ENCODE data around the gene TSPAN9. TPM values are rescaled to one million over a fixed set of nuclear protein-coding genes. Genes with fewer than 3 reads are reported as not detected.

Gene TSPAN9
- total RNA-seq, 1 experiment from 2014 or later: 11.0 TPM

GRCh38 chr12:3186546-3187215 is 109.5 kb downstream of the TSPAN9 start:
- no peak for DNase-seq (ENCODE audit: low read depth)
- in situ Hi-C loops (cut with HindIII; ENCODE audit: low pct_unique_long_range_greater_than_20kb, low sequenced_read_pairs): no loop called here

DNA sequence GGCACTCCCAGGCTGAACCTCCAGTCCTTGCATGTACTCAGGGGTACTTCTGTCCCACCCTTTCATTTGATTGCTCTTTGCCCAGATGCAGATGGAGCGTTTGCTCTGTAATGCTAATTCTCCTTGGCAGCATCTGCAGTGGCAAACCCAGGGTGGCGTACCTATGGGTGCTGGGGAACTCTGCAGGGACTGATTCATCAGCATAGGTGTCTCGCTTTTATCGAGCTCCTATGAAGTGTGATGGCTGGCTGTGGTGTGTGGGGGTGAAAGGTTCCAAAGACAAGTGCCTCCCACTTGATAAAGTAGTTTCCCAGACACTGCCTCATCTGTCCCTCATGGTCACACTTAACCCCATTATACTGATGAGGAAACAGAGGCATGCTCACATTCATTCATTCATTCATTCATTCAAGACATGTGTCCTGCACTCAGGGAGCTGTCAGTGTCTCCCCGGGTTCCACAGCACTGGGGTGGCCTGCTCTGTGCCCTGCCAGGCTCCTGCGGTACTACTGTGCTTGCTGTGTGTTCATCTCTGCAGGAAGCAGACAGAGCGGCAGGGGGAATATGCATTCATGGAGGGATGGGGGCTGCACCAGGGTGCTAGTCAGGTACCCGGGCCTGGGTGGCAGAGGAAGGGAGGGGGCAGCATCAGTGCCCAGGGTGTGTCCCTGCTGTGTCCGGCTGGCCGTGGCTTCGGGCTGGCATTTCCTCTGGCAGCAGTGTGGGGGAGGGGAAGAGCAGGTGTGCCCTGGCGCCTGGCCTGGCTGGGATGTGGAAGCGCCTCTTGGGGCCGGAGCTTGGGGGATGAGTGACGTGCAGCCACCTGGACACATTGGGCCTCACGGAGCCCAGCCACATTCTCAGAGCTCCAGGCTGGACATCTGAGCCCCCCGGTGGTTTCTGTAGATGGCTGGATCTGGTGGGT is 110.9 kb downstream of the TSPAN9 start:
- in situ Hi-C loops (cut with HindIII; ENCODE audit: low pct_unique_long_range_greater_than_20kb, low sequenced_read_pairs): no loop called here
- DNase-seq (ENCODE audit: low read depth): no peak

- no peak for DNase-seq (ENCODE audit: low read depth)
- in situ Hi-C loops (cut with HindIII; ENCODE audit: low pct_unique_long_range_greater_than_20kb, low sequenced_read_pairs): no loop called here
These were observed 112.1 kb downstream of the TSPAN9 start for GRCh38 chr12:3189282-3189681.

DNA sequence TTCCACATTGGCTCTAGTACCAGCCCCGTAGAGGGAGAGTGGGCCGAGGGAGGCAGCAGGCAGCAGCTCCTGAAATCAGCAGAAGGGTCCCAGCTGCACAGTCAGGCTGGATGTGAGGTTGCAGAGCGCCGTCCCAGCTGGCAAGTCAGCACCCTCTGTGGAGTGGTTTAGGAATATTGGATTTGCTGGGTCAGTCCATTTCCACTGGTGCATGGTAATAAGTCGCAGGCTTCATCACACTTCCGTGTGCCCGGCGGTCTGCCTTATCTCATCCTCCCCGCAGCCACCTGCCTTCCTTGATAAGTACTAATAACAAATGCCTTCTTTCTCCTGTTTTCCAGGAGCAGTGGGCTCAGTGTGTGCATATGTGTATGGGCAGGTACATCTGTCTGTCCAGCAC is 112.9 kb downstream of the TSPAN9 start:
- in situ Hi-C loops (cut with HindIII; ENCODE audit: low pct_unique_long_range_greater_than_20kb, low sequenced_read_pairs): no loop called here
- DNase-seq (ENCODE audit: low read depth): no peak

GRCh38 chr12:3191450-3191849 is 114.3 kb downstream of the TSPAN9 start:
- DNase-seq (ENCODE audit: low read depth): no peak
- in situ Hi-C loops (cut with HindIII; ENCODE audit: low pct_unique_long_range_greater_than_20kb, low sequenced_read_pairs): no loop called here

- no peak for DNase-seq (ENCODE audit: low read depth)
- in situ Hi-C loops (cut with HindIII; ENCODE audit: low pct_unique_long_range_greater_than_20kb, low sequenced_read_pairs): no loop called here
These were observed 115.0 kb downstream of the TSPAN9 start for GRCh38 chr12:3192221-3192620.

GRCh38 chr12:3193131-3193530 is 116.0 kb downstream of the TSPAN9 start:
- DNase-seq (ENCODE audit: low read depth): no peak
- in situ Hi-C loops (cut with HindIII; ENCODE audit: low pct_unique_long_range_greater_than_20kb, low sequenced_read_pairs): no loop called here

GRCh38 chr12:3193755-3194154 is 116.6 kb downstream of the TSPAN9 start:
- in situ Hi-C loops (cut with HindIII; ENCODE audit: low pct_unique_long_range_greater_than_20kb, low sequenced_read_pairs): no loop called here
- DNase-seq (ENCODE audit: low read depth): no peak

DNA sequence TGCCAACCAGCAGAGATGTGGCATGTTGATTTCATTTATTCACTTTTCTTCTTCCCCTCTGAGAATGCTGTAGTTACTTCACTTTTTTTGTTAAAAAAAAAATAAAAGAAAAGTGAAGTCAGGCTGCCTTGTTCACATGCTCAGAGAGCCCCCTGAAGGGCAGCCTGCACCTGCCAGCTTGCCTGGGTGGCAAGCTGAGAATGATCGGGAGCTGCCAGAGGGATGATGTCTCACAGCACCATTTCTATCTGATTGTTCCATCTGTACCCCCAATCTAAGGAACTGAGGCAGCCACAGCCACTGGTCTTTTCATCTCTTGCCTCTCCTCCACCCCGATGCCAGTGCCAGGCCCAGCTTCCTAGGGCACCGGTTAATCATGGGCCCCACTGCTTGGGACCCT is 118.2 kb downstream of the TSPAN9 start:
- DNase-seq (ENCODE audit: low read depth): no peak
- in situ Hi-C loops (cut with HindIII; ENCODE audit: low pct_unique_long_range_greater_than_20kb, low sequenced_read_pairs): no loop called here

DNA sequence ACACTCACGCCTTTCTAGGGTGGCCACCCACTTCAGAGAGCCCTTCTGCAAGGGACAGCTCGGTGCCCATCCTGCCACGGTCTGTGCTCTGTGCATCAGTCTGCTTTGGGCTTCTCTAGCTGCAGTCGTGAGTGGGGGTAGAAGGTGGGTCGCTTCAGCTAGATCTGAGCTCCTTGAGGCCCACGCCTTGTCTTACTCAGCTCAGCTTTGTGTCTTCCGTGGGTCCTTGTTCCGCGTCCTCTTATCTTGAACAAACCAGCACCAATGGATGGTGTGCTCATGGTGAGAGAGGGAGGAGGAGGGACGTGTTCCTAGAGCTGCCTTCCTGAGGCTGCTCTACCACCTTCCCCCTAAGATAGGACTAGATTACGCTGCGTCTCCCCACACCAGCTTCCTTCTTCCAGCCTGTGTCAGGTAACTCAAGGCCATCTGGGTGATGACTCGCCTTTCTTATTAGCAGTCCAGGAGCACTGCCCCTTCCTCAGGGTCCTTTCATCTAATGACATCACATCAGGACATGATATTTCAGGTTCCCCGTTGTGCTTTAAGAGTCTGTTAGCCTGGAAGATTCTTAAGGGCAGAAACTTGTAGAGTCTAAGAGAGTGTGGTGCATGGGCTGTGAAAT is 118.8 kb downstream of the TSPAN9 start:
- in situ Hi-C loops (cut with HindIII; ENCODE audit: low pct_unique_long_range_greater_than_20kb, low sequenced_read_pairs): no loop called here
- no peak for DNase-seq (ENCODE audit: low read depth)

- no peak for DNase-seq (ENCODE audit: low read depth)
- in situ Hi-C loops (cut with HindIII; ENCODE audit: low pct_unique_long_range_greater_than_20kb, low sequenced_read_pairs): no loop called here
These were observed 119.3 kb downstream of the TSPAN9 start for GRCh38 chr12:3196488-3196887.

- DNase-seq (ENCODE audit: low read depth): no peak
- in situ Hi-C loops (cut with HindIII; ENCODE audit: low pct_unique_long_range_greater_than_20kb, low sequenced_read_pairs): no loop called here
These were observed 120.1 kb downstream of the TSPAN9 start for GRCh38 chr12:3197131-3197818.

DNA sequence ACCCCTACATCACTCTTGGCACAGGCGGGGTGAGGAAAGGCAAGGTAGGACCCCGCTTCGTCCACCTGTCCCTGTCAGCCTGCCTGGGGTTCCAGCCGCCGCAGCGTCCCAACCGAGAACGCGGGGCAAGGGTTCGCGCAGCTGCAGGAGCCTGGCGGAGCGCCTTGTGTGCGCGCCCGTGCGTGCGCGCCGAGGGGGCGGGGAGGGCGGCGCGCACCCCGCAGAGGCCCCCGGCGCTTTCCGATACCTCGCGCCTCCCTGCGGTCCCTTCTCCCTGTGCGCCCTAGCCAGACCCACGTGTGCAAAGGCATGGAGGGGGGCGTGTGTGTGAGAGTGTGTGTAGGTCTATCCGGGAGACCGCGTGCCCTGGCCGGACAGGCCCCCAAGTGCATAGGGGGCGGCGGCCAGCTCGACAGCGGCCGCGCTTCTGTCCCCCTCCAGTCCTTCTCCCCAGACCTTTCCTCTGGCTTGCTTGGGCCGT is 122.4 kb downstream of the TSPAN9 start:
- in situ Hi-C loops (cut with HindIII; ENCODE audit: low pct_unique_long_range_greater_than_20kb, low sequenced_read_pairs): no loop called here

GRCh38 chr12:3200032-3200617 is 122.9 kb downstream of the TSPAN9 start:
- no peak for DNase-seq (ENCODE audit: low read depth)
- in situ Hi-C loops (cut with HindIII; ENCODE audit: low pct_unique_long_range_greater_than_20kb, low sequenced_read_pairs): no loop called here

More for the DNA sequence above, 122.4 kb downstream of the TSPAN9 start:
- no peak for DNase-seq (ENCODE audit: low read depth)

DNA sequence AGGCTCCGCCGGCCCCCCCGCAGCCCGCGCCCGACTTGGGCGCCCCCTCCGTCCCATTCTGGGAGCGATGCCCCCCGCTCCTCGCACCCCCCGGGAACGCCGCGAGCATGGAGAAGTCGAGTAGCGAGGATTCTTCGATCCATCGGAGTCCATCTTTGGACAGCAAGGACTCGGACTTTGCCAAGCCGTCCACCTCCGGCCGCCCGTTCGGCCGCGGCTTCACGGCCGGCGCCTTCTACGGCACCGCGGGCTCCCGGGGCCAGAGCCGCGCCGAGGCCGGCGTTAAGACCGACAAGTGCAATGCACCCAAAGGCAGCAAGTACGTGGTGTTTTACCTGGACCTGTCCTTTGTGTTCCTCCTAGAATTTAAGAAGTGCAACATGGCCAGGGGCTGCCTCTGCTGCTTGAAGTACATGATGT is 123.6 kb downstream of the TSPAN9 start:
- in situ Hi-C loops (cut with HindIII; ENCODE audit: low pct_unique_long_range_greater_than_20kb, low sequenced_read_pairs): no loop called here
- no peak for DNase-seq (ENCODE audit: low read depth)

- DNase-seq (ENCODE audit: low read depth): no peak
- in situ Hi-C loops (cut with HindIII; ENCODE audit: low pct_unique_long_range_greater_than_20kb, low sequenced_read_pairs): no loop called here
These were observed 124.3 kb downstream of the TSPAN9 start for GRCh38 chr12:3201339-3202051.

GRCh38 chr12:3202096-3202495 is 124.9 kb downstream of the TSPAN9 start:
- in situ Hi-C loops (cut with HindIII; ENCODE audit: low pct_unique_long_range_greater_than_20kb, low sequenced_read_pairs): no loop called here
- DNase-seq (ENCODE audit: low read depth): no peak
